Mucosa of descending colon (tissue), 3 donors: ENCODE measurements around the gene ZCCHC14. TPM values are rescaled to one million over a fixed set of nuclear protein-coding genes. Genes with fewer than 3 reads are reported as not detected.

Experiments used
- ATAC-seq: fragments of 200-7000 bp; cut with Tn5 transposase; one replicate; pipeline ENCODE4 v1.9.1; 2020; ENCODE audit warnings: mild to moderate bottlenecking, moderate library complexity
- DNase-seq, 3 donors: peaks; one replicate each; pipeline ENCODE4 v3.0.0-alpha.2; 2020
- H3K36me3 ChIP-seq: fragments of 200-600 bp; one replicate; pipeline ENCODE4 v1.8.0; 2021; ENCODE audit warnings: low read depth, mild to moderate bottlenecking
- H3K4me1 ChIP-seq: fragments of 200-600 bp; one replicate; pipeline ENCODE4 v1.8.0; 2021; ENCODE audit warnings: low read depth, mild to moderate bottlenecking
- H3K4me3 ChIP-seq: fragments of 200-600 bp; one replicate; pipeline ENCODE4 v1.8.0; 2021; ENCODE audit warnings: mild to moderate bottlenecking
- H3K9me3 ChIP-seq: fragments of 200-600 bp; one replicate; pipeline ENCODE4 v1.8.0; 2021; ENCODE audit warnings: mild to moderate bottlenecking
- CTCF ChIP-seq: fragments of 200-600 bp; IDR thresholded peaks from one replicate; pipeline ENCODE4 v1.8.0; 2022; ENCODE audit warnings: antibody characterized with exemption, mild to moderate bottlenecking
- intact Hi-C, 2 donors: fragments of 100-400 bp; cut with DNase I in 1 of 2; cut with micrococcal nuclease in 1 of 2; formaldehyde crosslinking; loops; one replicate each; pipeline versions ENCODE4 v1.11.0 to v1.11.1; 2022; cut with DNase I, micrococcal nuclease
- total RNA-seq, 3 donors: library from RNA; stranded (reverse); fragmentation: NEBNext Ultra II Directional in 2 of 3; extraction: Animal tissue kit (Norgen Biotek cat#: 25700) in 2 of 3; gene quantifications; one replicate each; pipeline versions ENCODE4 v1.2.1 to v1.2.4, GENCODE V29; 2021 to 2023
- donor health status: DM: no; HTN: no; CAD: no; lungs with moderate emphysema.
- donor health status: DM: no; HTN: no; CAD: no.
- donor health status: DM: no; HTN: yes; CAD: no.

The ZCCHC14 gene
- total RNA-seq, 3 donors from 2014 or later: 30.3 to 36.4 (median 32.3) TPM

DNA sequence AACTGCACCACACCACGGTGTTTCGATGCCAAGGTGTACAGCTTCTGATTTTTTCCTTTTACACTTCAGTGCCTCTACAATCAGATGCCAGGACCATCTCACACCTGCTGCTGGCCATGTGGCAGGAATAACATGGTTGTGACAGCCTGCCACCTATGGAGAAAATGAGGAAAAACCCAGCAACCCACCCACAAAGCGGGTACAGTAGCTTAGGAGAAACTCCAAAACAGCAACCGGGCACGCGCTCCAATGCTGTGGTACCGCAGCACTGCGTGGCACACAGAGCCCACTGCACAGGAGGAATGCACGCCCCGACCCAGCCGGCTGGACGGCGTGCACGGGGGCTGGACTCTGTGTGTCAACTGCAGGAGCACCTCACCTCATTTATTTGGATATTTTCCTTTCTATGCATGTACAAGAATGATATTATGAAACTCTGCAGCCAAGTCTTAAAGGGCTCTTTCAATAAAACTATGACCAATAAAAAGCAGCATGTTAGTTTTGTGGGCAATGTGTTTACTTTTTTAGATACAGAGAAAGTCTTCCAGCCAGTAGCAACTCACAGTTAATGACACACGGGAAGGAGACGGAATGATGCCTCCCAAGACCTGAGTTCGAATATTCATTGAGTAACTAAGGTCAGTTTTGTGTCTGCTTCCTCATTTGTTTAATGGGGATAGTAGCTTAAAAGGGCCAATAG, 54.8 kb downstream of the ZCCHC14 start:
- no peak for TF ChIP-seq CTCF
- Histone ChIP-seq H3K4me1 (no peaks in the 10 kb centered on the region), H3K36me3 (no peaks in the 10 kb centered on the region), H3K4me3 (no peak overlapping the region), H3K9me3 (no peaks in the 10 kb centered on the region)
- intact Hi-C loops: no loop called here
- peak; percentile 46 for ATAC-seq
- DNase-seq: peak in 1 of 3 donors; percentile 14

DNA sequence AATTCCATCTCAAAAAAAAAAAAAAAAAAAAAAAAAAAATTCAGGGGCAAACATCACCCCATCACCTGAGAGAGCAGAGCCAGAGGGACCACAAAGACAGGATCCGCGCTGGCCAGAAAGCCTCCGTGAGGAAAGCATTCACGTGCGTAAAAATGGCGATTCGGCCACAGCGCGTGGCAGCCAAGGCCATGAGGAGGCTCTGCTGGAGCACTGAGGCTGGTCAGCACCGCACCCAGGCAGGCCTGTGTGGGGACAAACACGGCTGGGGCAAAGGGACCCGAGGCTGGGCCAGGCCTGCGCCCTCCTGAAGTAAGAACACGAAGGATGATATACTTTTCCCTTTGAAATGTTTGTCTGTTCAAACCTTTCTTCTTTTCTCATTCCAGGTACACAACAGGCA, 55.5 kb downstream of the ZCCHC14 start:
- H3K4me3 ChIP-seq: no peak overlapping the region
- no peaks in the 10 kb centered on the region for H3K36me3 ChIP-seq
- no peaks in the 10 kb centered on the region for H3K4me1 ChIP-seq
- no peaks in the 10 kb centered on the region for H3K9me3 ChIP-seq
- peak in 1 of 3 donors; percentile 16 for DNase-seq
- ATAC-seq: no peak
- intact Hi-C loops: no loop called here
- no peak for TF ChIP-seq CTCF

DNA sequence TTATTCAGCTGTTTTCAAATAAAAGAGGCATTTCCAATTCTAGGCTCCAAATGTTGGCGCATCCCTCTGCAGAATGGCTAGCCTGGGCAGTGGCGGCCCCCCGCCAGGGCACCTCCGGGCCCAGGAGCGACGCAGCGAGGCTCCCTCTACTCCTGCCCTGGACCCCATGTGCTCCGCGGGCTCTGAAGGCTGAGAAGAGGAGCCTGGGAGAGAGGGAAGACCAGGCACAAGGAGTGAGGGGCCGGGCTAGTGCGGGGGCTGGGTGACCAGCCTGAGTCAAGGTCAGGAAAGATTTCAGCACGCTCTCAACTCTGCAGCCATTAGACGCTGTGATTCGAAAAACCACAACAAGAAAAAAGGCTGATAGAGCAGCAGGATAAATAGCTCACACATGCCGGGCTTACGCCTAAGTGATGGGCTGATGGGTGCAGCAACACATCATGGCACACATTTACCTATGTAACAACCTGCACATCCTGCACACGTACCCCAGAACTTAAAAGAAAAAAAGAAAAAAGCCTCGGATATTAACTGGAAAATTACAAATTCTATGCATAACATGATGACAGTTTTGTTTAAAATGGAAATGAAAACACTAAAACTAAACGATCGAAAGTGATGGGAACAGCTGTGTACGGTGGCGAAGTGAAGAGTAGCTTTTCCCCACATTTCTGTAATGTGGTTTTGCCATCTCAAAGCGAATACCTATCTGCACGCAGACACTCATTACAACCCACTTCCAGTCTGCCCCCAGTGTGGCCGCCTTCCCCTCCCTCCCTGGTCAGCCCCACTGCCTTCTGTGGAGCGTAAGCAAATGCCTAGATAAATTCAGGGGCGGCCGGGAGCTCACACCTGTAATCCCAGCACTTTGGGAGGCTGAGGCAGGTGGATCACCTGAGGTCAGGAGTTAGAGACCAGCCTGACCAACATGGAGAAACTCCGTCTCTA, 56.3 kb downstream of the ZCCHC14 start:
- DNase-seq: peak in 1 of 3 donors; percentile 9
- no peak for TF ChIP-seq CTCF
- no peaks in the 10 kb centered on the region for H3K9me3 ChIP-seq
- ATAC-seq: no peak
- H3K4me1 ChIP-seq: no peaks in the 10 kb centered on the region
- H3K4me3 ChIP-seq: no peak overlapping the region
- intact Hi-C loops: no loop called here
- H3K36me3 ChIP-seq: no peaks in the 10 kb centered on the region

GRCh38 chr16:87435372-87436224, 57.2 kb downstream of the ZCCHC14 start:
- intact Hi-C loops: no loop called here

More at GRCh38 chr16:87435372-87436224, 57.2 kb downstream of the ZCCHC14 start:
- TF ChIP-seq CTCF: no peak
- H3K9me3 ChIP-seq: no peaks in the 10 kb centered on the region
- peak in 1 of 3 donors; percentile 20 for DNase-seq
- no peaks in the 10 kb centered on the region for H3K4me1 ChIP-seq
- peak; percentile 19 for ATAC-seq
- H3K36me3 ChIP-seq: no peaks in the 10 kb centered on the region
- H3K4me3 ChIP-seq: no peak overlapping the region
